Amygdala (tissue), 56 donors: Measurements from ENCODE around the gene SMARCB1.
A peak's percentile ranks its signal among the peaks of the same experiment; 100 is the strongest.

Experiments
- DNase-seq, 56 donors: peaks; one replicate each; lab custom pipeline; 2025; lab: John Stamatoyannopoulos, UW

The SMARCB1 gene

GRCh38 chr22:23800297-23801237, 13.8 kb downstream of the SMARCB1 start:
- no peak for DNase-seq

GRCh38 chr22:23801238-23801821, 14.6 kb downstream of the SMARCB1 start:
- no peak for DNase-seq

GRCh38 chr22:23801886-23802377, 15.2 kb downstream of the SMARCB1 start:
- no peak for DNase-seq

- no peak for DNase-seq
Measured at GRCh38 chr22:23803001-23803819, 16.4 kb downstream of the SMARCB1 start.

- DNase-seq = peak in 3 of 56 donors; percentile 15 to 25 (median 23)
Measured at GRCh38 chr22:23804781-23805291, 18.1 kb downstream of the SMARCB1 start.

GRCh38 chr22:23806837-23807236, 20.1 kb downstream of the SMARCB1 start:
- no peak for DNase-seq

- no peak for DNase-seq
Measured at GRCh38 chr22:23812378-23812777, 25.6 kb downstream of the SMARCB1 start.

- no peak for DNase-seq
Measured at GRCh38 chr22:23815541-23816155, 28.9 kb downstream of the SMARCB1 start.

- DNase-seq = peak in 23 of 56 donors; percentile 5 to 77 (median 50)
Measured at GRCh38 chr22:23816156-23816976, 29.6 kb downstream of the SMARCB1 start.

- DNase-seq = no peak
Measured at GRCh38 chr22:23817146-23817545, 30.4 kb downstream of the SMARCB1 start.

- no peak for DNase-seq
Measured at GRCh38 chr22:23818541-23818940, 31.8 kb downstream of the SMARCB1 start.

- DNase-seq = no peak
Measured at GRCh38 chr22:23820748-23821211, 34.0 kb downstream of the SMARCB1 start.

GRCh38 chr22:23822101-23822671, 35.4 kb downstream of the SMARCB1 start:
- DNase-seq = peak in 11 of 56 donors; percentile 14 to 55 (median 38)

- DNase-seq = no peak
Measured at GRCh38 chr22:23823331-23823791, 36.6 kb downstream of the SMARCB1 start.

GRCh38 chr22:23824476-23825245, 37.9 kb downstream of the SMARCB1 start:
- no peak for DNase-seq

- no peak for DNase-seq
Measured at GRCh38 chr22:23825246-23825905, 38.6 kb downstream of the SMARCB1 start.
